K562 (cell line): Measurements from ENCODE around the gene NECAB2.

Experiments
- NFYB ChIP-seq: IDR thresholded peaks from 2 replicates; pipeline ENCODE4 v1.6.1; 2011; ENCODE audit warnings: mild to moderate bottlenecking, moderate library complexity; ENCODE audit not compliant: insufficient read length; ENCODE audit errors: extremely low read depth
- POLR2AphosphoS5 ChIP-seq: IDR thresholded peaks from 2 replicates; pipeline ENCODE4 v1.6.1; 2011; ENCODE audit warnings: mild to moderate bottlenecking, low read depth, low read length, moderate library complexity; ENCODE audit not compliant: control insufficient read depth, insufficient read depth

- no peak for TF ChIP-seq POLR2AphosphoS5
- TF ChIP-seq NFYB = no peak
Observed at GRCh38 chr16:84036982-84037425, 69.0 kb downstream of the NECAB2 start.
